GM18858 (cell line): ENCODE results near the gene RBM11.

ENCODE experiments used
- ATAC-seq: cut with Tn5 transposase; IDR thresholded peaks from one replicate; pipeline ENCODE4 v1.9.1; 2021; ENCODE audit not compliant: unreplicated experiment

The RBM11 gene

DNA sequence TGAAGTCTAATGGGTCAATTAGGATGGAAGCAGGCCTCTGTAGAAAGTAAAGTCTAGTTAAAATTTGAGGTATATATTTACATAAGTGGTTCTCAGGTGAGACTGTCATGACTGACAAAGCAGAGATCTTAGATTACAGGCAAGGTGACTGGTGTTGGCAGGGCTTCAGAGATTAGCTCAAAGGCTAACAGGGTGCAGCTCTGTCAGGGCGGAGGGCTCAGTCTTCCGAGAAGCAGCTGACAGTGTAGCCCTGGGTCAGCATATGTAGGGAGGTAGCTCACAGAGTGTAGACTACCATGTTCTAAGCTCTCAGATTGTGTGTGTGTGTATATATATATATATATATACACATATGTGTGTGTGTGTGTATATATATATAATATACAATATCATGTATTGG, 54.7 kb downstream of the RBM11 start:
- ATAC-seq: no peak

DNA sequence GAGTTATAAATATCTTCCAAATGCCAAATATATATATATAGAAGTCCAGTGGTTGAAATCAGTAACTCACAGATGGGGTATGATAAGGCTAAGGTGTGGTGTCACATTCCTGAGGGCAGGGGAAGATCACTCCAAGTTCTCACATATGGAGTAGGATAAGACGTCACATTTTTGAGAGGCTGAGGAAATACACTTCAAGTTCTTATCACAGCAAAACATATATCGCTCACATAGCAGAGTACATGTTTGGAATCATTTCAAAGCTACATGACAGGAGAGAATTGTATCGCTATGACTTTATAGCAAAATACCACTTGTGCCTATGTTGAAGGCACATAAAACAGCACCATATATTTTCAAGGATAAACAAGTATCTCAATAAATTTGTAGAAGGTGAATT, 55.1 kb downstream of the RBM11 start:
- ATAC-seq: no peak

- no peak for ATAC-seq
Measured at GRCh38 chr21:14271641-14272040, 55.7 kb downstream of the RBM11 start.

DNA sequence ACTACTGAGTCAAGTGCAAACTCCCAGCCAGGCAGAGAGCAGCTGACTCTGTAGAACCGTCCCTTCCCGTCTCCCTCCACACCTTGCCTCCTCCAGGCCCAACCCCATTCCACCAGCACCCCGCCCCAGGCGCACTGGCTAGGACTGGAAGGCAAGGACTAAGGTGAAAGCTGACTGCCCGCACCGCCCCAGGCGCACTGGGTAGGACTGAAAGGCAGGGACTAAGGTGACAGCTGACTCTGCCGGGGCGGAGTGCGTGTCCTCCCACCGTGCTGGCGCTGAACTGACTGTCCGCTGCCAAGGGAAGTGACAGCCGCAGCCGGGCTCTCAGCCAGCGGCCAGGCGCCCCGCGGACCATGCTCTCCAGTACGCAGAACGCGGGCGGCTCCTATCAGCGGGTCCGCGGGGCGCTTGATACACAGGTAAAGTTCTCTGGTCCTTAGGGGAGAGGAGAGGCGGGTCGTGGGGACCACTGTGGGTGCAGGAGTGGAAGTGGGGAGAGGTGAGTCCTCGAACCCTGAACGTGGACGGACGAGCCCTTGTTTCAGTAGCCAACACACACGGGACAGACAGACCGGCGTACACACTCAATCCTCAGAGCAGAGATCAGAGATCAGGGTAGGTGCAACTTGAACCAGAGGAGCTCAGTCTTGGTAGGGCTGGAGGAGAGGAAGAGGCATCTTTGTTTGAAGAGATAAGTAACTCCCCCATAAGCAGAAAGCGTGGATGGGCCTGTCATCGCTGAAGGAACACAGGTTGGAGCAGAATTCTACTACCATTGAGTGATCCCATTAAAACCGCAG, 58.0 kb downstream of the RBM11 start:
- ATAC-seq: no peak

DNA sequence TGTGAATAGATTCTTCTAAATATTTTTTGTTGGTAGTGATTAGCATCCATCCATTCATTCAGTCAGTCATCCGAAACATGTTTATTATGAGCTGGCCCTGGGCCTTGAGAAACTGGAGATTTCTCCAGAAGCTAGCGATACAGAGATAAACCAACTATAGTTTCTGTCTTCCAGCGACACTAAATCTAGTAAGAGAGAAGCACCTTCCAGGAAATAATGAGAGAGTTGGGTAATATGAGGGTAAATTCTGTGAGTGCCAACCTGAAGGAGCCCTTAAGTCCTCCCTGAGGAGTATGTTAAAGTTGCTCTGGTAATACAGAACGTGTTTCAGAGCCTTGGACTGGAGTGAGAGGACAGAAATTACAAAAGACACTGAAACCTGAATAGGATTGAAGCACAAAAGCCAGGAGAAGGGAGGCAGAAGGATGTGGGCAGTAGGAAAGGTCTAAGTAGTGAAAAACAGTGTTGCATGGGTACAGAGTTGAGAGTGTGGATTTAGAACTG, 59.8 kb downstream of the RBM11 start:
- no peak for ATAC-seq
